GM12872 (cell line): ENCODE data around the gene ATP4B.

ENCODE experiments used
- TF ChIP-seq, protein P1 (sequence below): IDR thresholded peaks from 3 replicates; pipeline ENCODE4 v1.5.1; 2011; ENCODE audit warnings: low read depth, mild to moderate bottlenecking, low read length, moderate library complexity; ENCODE audit not compliant: insufficient read depth

ATP4B gene

GRCh38 chr13:113620036-113620796, 37.8 kb downstream of the ATP4B start:
- TF ChIP-seq, protein P1, sequence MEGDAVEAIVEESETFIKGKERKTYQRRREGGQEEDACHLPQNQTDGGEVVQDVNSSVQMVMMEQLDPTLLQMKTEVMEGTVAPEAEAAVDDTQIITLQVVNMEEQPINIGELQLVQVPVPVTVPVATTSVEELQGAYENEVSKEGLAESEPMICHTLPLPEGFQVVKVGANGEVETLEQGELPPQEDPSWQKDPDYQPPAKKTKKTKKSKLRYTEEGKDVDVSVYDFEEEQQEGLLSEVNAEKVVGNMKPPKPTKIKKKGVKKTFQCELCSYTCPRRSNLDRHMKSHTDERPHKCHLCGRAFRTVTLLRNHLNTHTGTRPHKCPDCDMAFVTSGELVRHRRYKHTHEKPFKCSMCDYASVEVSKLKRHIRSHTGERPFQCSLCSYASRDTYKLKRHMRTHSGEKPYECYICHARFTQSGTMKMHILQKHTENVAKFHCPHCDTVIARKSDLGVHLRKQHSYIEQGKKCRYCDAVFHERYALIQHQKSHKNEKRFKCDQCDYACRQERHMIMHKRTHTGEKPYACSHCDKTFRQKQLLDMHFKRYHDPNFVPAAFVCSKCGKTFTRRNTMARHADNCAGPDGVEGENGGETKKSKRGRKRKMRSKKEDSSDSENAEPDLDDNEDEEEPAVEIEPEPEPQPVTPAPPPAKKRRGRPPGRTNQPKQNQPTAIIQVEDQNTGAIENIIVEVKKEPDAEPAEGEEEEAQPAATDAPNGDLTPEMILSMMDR = no peak

DNA sequence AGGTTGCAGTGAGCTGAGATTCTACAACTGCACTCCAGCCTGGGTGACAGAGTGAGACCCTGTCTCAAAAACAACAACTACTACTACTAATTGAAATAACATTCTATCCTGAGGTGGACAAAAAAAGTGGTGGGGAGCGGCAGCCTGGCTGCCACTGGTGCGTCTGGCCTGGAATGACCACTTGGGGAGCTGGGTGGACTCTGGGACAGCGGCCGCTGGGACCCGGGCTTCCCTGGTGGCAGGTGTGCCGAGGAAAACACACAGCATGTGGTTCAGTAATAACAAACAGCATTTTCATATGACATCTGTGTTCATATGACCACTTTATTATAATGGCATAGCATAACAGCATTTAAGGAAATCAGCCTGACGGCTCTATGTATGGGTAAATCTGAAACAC, 39.5 kb downstream of the ATP4B start:
- TF ChIP-seq, protein P1 = no peak

GRCh38 chr13:113617961-113618360, 40.0 kb downstream of the ATP4B start:
- TF ChIP-seq, protein P1 = no peak

DNA sequence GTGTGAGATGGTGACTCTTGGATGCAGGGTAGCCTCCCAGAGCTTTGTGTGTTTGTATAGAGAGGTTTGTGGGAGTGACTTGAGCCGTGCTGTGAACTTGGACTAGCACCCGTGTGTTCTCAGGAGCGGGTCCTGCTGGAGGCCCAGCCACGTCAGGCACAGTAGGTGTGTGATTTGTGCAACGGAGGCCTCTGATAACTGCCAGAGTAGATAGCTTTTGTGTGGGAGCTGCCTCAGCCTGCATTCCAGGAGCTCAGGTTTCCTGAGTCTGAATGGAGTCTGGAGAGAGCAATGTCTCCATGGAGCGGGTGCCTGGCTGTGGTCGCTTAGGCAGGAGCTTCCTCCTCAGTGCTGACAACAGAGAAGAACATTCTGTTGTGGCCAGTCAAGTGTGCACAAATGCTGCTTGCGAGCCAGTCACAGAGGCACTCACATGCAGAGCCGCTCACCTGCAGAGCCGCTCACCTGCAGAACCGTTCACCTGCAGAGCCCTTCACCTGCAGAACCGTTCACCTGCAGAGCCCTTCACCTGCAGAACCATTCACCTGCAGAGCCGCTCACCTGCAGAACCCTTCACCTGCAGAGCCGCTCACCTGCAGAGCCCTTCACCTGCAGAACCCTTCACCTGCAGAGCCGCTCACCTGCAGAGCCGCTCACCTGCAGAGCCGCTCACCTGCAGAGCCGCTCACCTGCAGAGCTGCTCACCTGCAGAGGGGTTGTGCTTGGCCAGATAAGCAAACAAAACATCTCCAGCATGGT, 40.8 kb downstream of the ATP4B start:
- TF ChIP-seq, protein P1 = no peak

- TF ChIP-seq, protein P1 = no peak
Observed at GRCh38 chr13:113616281-113616906, 41.6 kb downstream of the ATP4B start.

GRCh38 chr13:113613789-113614379, 44.1 kb downstream of the ATP4B start:
- TF ChIP-seq, protein P1 = no peak

DNA sequence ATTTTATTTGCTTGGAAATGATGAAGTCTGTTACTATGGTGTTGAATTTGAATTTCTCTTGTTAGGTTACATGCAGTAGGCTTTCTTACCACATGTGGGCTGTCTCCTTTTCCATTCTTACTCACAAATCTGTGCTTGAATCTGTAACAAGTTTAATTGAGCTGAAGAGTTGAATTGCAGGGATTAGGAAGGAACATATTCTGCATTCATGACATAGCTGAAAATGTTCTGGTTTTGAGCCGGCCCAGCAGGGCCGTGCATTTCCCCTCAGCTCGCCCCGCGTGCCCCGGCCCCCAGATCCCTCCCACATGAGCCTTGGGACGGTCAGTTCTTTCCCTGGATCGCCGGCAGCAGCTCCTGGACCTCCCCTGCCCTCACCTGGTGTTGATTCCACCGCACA, 45.4 kb downstream of the ATP4B start:
- TF ChIP-seq, protein P1 = no peak
